ENCODE data around the gene MT1A.

DNA sequence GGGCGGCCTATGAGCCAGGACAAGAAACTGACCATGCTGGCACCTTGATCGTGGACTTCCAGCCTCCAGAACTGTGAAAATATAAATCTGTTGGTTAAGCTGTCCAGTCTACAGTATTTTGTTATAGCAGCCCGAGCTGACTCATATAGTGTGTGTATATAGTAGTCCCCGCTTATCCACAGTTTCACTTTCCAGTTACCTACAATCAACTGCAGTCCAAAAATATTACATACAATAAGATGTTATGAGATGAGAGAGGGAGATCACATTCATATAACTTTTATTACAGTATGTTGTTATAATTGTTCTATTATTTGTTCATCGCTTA is 44.2 kb upstream of the MT1A start:
- TF ChIP-seq, protein P1, sequence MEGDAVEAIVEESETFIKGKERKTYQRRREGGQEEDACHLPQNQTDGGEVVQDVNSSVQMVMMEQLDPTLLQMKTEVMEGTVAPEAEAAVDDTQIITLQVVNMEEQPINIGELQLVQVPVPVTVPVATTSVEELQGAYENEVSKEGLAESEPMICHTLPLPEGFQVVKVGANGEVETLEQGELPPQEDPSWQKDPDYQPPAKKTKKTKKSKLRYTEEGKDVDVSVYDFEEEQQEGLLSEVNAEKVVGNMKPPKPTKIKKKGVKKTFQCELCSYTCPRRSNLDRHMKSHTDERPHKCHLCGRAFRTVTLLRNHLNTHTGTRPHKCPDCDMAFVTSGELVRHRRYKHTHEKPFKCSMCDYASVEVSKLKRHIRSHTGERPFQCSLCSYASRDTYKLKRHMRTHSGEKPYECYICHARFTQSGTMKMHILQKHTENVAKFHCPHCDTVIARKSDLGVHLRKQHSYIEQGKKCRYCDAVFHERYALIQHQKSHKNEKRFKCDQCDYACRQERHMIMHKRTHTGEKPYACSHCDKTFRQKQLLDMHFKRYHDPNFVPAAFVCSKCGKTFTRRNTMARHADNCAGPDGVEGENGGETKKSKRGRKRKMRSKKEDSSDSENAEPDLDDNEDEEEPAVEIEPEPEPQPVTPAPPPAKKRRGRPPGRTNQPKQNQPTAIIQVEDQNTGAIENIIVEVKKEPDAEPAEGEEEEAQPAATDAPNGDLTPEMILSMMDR (IDR thresholded peaks at IDR 0.05; ENCODE audit: control extremely low read depth in 1 of 3, insufficient read depth in 1 of 3, low read depth in 1 of 3, low read length in 3 of 3), result no peak
- TF ChIP-seq, protein P2, sequence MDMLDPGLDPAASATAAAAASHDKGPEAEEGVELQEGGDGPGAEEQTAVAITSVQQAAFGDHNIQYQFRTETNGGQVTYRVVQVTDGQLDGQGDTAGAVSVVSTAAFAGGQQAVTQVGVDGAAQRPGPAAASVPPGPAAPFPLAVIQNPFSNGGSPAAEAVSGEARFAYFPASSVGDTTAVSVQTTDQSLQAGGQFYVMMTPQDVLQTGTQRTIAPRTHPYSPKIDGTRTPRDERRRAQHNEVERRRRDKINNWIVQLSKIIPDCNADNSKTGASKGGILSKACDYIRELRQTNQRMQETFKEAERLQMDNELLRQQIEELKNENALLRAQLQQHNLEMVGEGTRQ (IDR thresholded peaks at IDR 0.05; ENCODE audit: low read length), result no peak
- TF ChIP-seq POU5F1 (IDR thresholded peaks at IDR 0.05; ENCODE audit: low read depth, low read length), result no peak
- TF ChIP-seq YY1 (IDR thresholded peaks at IDR 0.05; ENCODE audit: low read depth, low read length), result no peak
- TF ChIP-seq POLR2A (IDR thresholded peaks at IDR 0.05; ENCODE audit: control extremely low read depth in 1 of 2, low read depth in 2 of 2, low read length in 2 of 2), result no peak
- no peak for TF ChIP-seq KDM5A (IDR thresholded peaks at IDR 0.05; ENCODE audit: low read length)
- no peak for TF ChIP-seq TAF7 (optimal IDR thresholded peaks at IDR 0.05; ENCODE audit: borderline replicate concordance, low read depth, low read length)
- no peak for TF ChIP-seq SIX5 (IDR thresholded peaks at IDR 0.05; ENCODE audit: low read depth, low read length)
- TF ChIP-seq ASH2L (IDR thresholded peaks at IDR 0.05; ENCODE audit: low read length), result no peak

Measured in H1 (cell line).